Mesenchymal stem cell (in vitro differentiated cells and primary cell): ENCODE measurements around the gene KRT24.
A peak's percentile ranks its signal among the peaks of the same experiment; 100 is the strongest.

Source experiments
- DNase-seq: peaks from one replicate; pipeline ENCODE4 v3.0.0-alpha.2; 2013
- H2AFZ ChIP-seq: one replicate; pipeline ENCODE4 v1.6.1; 2013; ENCODE audit warnings: low read depth, mild to moderate bottlenecking, control low read depth, inconsistent platforms, low read length, moderate library complexity
- H2AK5ac ChIP-seq: 2 replicates; pipeline ENCODE4 v1.6.1; 2013; ENCODE audit warnings: low read length, moderate library complexity, mild to moderate bottlenecking, inconsistent platforms; ENCODE audit not compliant: severe bottlenecking
- H2BK120ac ChIP-seq: one replicate; pipeline ENCODE4 v1.6.1; 2013; ENCODE audit warnings: low read depth, mild to moderate bottlenecking, inconsistent platforms, low read length, moderate library complexity
- H2BK12ac ChIP-seq, 2 experiments: one replicate each; pipeline ENCODE4 v1.6.1; 2013; ENCODE audit warnings: inconsistent platforms in 2 of 2, low read length in 2 of 2, mild to moderate bottlenecking in 2 of 2, moderate library complexity in 2 of 2, control low read depth in 1 of 2
- H2BK15ac ChIP-seq: one replicate; pipeline ENCODE4 v1.6.1; 2013; ENCODE audit warnings: mild to moderate bottlenecking, low read depth, inconsistent platforms; ENCODE audit not compliant: poor library complexity, severe bottlenecking
- H2BK5ac ChIP-seq: 2 replicates; pipeline ENCODE4 v1.6.1; 2013; ENCODE audit warnings: low read depth, mild to moderate bottlenecking, low read length, control low read depth, inconsistent platforms; ENCODE audit not compliant: poor library complexity, severe bottlenecking
- H3K14ac ChIP-seq, 2 experiments: one replicate each; pipeline ENCODE4 v1.6.1; 2013; ENCODE audit warnings: inconsistent platforms in 2 of 2, low read length in 2 of 2, control low read depth in 1 of 2, mild to moderate bottlenecking in 1 of 2, moderate library complexity in 1 of 2
- H3K18ac ChIP-seq, 2 experiments: one replicate each; pipeline ENCODE4 v1.6.1; 2013; ENCODE audit warnings: inconsistent platforms in 2 of 2, low read length in 2 of 2, control low read depth in 1 of 2, low read depth in 1 of 2, mild to moderate bottlenecking in 1 of 2
- H3K23ac ChIP-seq, 2 experiments: one replicate each; pipeline ENCODE4 v1.6.1; 2013; ENCODE audit warnings: inconsistent platforms in 2 of 2, low read length in 2 of 2, mild to moderate bottlenecking in 2 of 2, moderate library complexity in 2 of 2, control low read depth in 1 of 2
- H3K27ac ChIP-seq: 2 replicates; pipeline ENCODE4 v1.5.1; 2013; ENCODE audit warnings: mild to moderate bottlenecking, moderate library complexity, low read length, control low read depth, inconsistent platforms; ENCODE audit not compliant: poor library complexity, severe bottlenecking
- H3K27me3 ChIP-seq, 2 experiments: 2 replicates each; pipeline versions ENCODE4 v1.6.1 to v1.7.0; 2013; ENCODE audit warnings: low read length in 2 of 2, mild to moderate bottlenecking in 2 of 2, moderate library complexity in 2 of 2, control low read depth in 1 of 2, inconsistent platforms in 1 of 2; ENCODE audit not compliant: control insufficient read depth in 1 of 2, insufficient read depth in 1 of 2
- H3K36me3 ChIP-seq, 2 experiments: 2 replicates each; pipeline versions ENCODE4 v1.6.1 to v1.7.0; 2013; ENCODE audit warnings: low read length in 2 of 2, control low read depth in 1 of 2, inconsistent platforms in 1 of 2, low read depth in 1 of 2, mild to moderate bottlenecking in 1 of 2; ENCODE audit not compliant: insufficient read depth in 2 of 2, control insufficient read depth in 1 of 2
- H3K4ac ChIP-seq, 2 experiments: one replicate each; pipeline ENCODE4 v1.6.1; 2013; ENCODE audit warnings: inconsistent platforms in 2 of 2, low read length in 2 of 2, mild to moderate bottlenecking in 2 of 2, moderate library complexity in 2 of 2, control low read depth in 1 of 2, low read depth in 1 of 2
- H3K4me1 ChIP-seq: 2 replicates; pipeline ENCODE4 v1.6.1; 2013; ENCODE audit warnings: low read depth, low read length, control low read depth; ENCODE audit not compliant: control insufficient read depth, insufficient read depth
- H3K4me2 ChIP-seq: 2 replicates; pipeline ENCODE4 v1.6.1; 2013; ENCODE audit warnings: low read length, mild to moderate bottlenecking, inconsistent platforms; ENCODE audit not compliant: poor library complexity, severe bottlenecking
- H3K4me3 ChIP-seq, 2 experiments: 2 replicates each; pipeline versions ENCODE4 v1.5.1 to v1.7.0; 2013; ENCODE audit warnings: low read length in 2 of 2, mild to moderate bottlenecking in 2 of 2, control low read depth in 1 of 2, low read depth in 1 of 2; ENCODE audit not compliant: insufficient read depth in 1 of 2
- H3K79me1 ChIP-seq: replicated peaks from 2 replicates; pipeline ENCODE4 v1.6.1; 2013; ENCODE audit warnings: mild to moderate bottlenecking, control low read depth, low read length, inconsistent platforms; ENCODE audit not compliant: poor library complexity, severe bottlenecking
- H3K9ac ChIP-seq: 2 replicates; pipeline ENCODE4 v1.7.0; 2013; ENCODE audit warnings: mild to moderate bottlenecking, low read length, moderate library complexity
- H3K9me3 ChIP-seq: 2 replicates; pipeline ENCODE4 v1.7.0; 2013; ENCODE audit warnings: mild to moderate bottlenecking, low read length; ENCODE audit not compliant: control insufficient read depth
- H4K8ac ChIP-seq: one replicate; pipeline ENCODE4 v1.6.1; 2013; ENCODE audit warnings: inconsistent platforms, mild to moderate bottlenecking, low read length, moderate library complexity
- H4K91ac ChIP-seq: one replicate; pipeline ENCODE4 v1.6.1; 2013; ENCODE audit warnings: mild to moderate bottlenecking, low read length, inconsistent platforms
- WGBS: methylation state at CpG from one replicate; pipeline ENCODE4 v1.1.7; 2013; ENCODE audit warnings: mixed read lengths; 5-methylcytosine and 5-hydroxymethylcytosine counted together

The KRT24 gene

GRCh38 chr17:40671282-40671681, 32.3 kb downstream of the KRT24 start:
- no peak overlapping the region for H3K4ac ChIP-seq
- H4K91ac ChIP-seq, result no peak overlapping the region
- H3K4me3 ChIP-seq, result no peak overlapping the region
- H3K27me3 ChIP-seq, result peaks cover 0 to 17% of the 10 kb centered on the region in 2 experiments
- H3K36me3 ChIP-seq, result no peaks in the 10 kb centered on the region
- H3K18ac ChIP-seq, result no peak overlapping the region
- no peak overlapping the region for H4K8ac ChIP-seq
- H2AFZ ChIP-seq, result no peak overlapping the region
- H3K23ac ChIP-seq, result no peak overlapping the region
- DNase-seq, result no peak
- WGBS, result 66% methylated on average over 4 of the region's 4 CpGs
- H3K9me3 ChIP-seq, result no peaks in the 10 kb centered on the region
- no peak overlapping the region for H3K14ac ChIP-seq
- H3K4me1 ChIP-seq, result peaks cover 4% of the 10 kb centered on the region
- no peak overlapping the region for H3K4me2 ChIP-seq
- no peaks in the 10 kb centered on the region for H3K79me1 ChIP-seq
- no peak overlapping the region for H2BK5ac ChIP-seq
- no peak overlapping the region for H3K9ac ChIP-seq
- H3K27ac ChIP-seq, result no peak overlapping the region
- no peak overlapping the region for H2BK120ac ChIP-seq
- H2BK15ac ChIP-seq, result no peak overlapping the region
- H2AK5ac ChIP-seq, result no peak overlapping the region
- H2BK12ac ChIP-seq, result no peak overlapping the region

- H3K4me2 ChIP-seq, result no peak overlapping the region
- H3K4ac ChIP-seq, result no peak overlapping the region
- peaks cover 6% of the 10 kb centered on the region for H3K4me1 ChIP-seq
- no peak overlapping the region for H4K91ac ChIP-seq
- H2BK5ac ChIP-seq, result no peak overlapping the region
- H2BK120ac ChIP-seq, result no peak overlapping the region
- no peaks in the 10 kb centered on the region for H3K79me1 ChIP-seq
- H4K8ac ChIP-seq, result no peak overlapping the region
- H3K18ac ChIP-seq, result no peak overlapping the region
- H2BK15ac ChIP-seq, result no peak overlapping the region
- no peak overlapping the region for H3K23ac ChIP-seq
- H2AK5ac ChIP-seq, result no peak overlapping the region
- no peak overlapping the region for H3K9ac ChIP-seq
- H3K36me3 ChIP-seq, result no peaks in the 10 kb centered on the region
- peak overlapping the region; percentile 79 for H3K27ac ChIP-seq
- H3K4me3 ChIP-seq, result no peak overlapping the region
- no peak overlapping the region for H2AFZ ChIP-seq
- H3K14ac ChIP-seq, result no peak overlapping the region
- peaks cover 0 to under 1% of the 10 kb centered on the region in 2 experiments for H3K27me3 ChIP-seq
- H2BK12ac ChIP-seq, result no peak overlapping the region
- no peaks in the 10 kb centered on the region for H3K9me3 ChIP-seq
- DNase-seq, result no peak
Measured at GRCh38 chr17:40666331-40666730, 37.2 kb downstream of the KRT24 start.

- Histone ChIP-seq H3K27ac (peak within 1 kb of the TSS; percentile 1), H3K18ac (no peak within 1 kb of the TSS), H3K9ac (peak within 1 kb of the TSS; percentile 82), H4K8ac (no peak within 1 kb of the TSS), H3K4me3 (peak within 1 kb of the TSS in 1 of 2 experiments; percentile 70), H2BK5ac (no peak within 1 kb of the TSS), H3K4me1 (peaks cover 6% of the 10 kb centered on the region), H2BK12ac (no peak within 1 kb of the TSS), H3K4ac (no peak within 1 kb of the TSS), H3K27me3 (no peaks in the 10 kb centered on the region), H2BK15ac (peak within 1 kb of the TSS; percentile 23), H2AK5ac (peak within 1 kb of the TSS; percentile 18), H2AFZ (no peak within 1 kb of the TSS), H2BK120ac (no peak within 1 kb of the TSS), H3K79me1 (no peaks in the 10 kb centered on the region), H3K36me3 (no peaks in the 10 kb centered on the region), H3K14ac (no peak within 1 kb of the TSS), H3K9me3 (no peaks in the 10 kb centered on the region), H3K23ac (no peak within 1 kb of the TSS), H3K4me2 (peak within 1 kb of the TSS; percentile 44), H4K91ac (no peak within 1 kb of the TSS)
- no peak for DNase-seq
- 15% methylated on average over 9 of the region's 12 CpGs for WGBS
Measured at GRCh38 chr17:40664582-40665333, 38.8 kb downstream of the KRT24 start, which contains the start of gene KRT222. Gene KRT222, minus strand, starts transcription at chr17:40665177. Its CDS starts 78 bp downstream, at chr17:40665099.

GRCh38 chr17:40663252-40663651, 40.3 kb downstream of the KRT24 start:
- WGBS, result 81% methylated on average over 2 of the region's 3 CpGs
- no peak overlapping the region for H2AFZ ChIP-seq
- no peak overlapping the region for H2BK120ac ChIP-seq
- no peaks in the 10 kb centered on the region for H3K36me3 ChIP-seq
- no peak overlapping the region for H3K4me3 ChIP-seq
- peaks cover 6% of the 10 kb centered on the region for H3K4me1 ChIP-seq
- no peak overlapping the region for H3K27ac ChIP-seq
- H4K8ac ChIP-seq, result no peak overlapping the region
- no peak overlapping the region for H2BK15ac ChIP-seq
- no peaks in the 10 kb centered on the region for H3K27me3 ChIP-seq
- H3K9me3 ChIP-seq, result no peaks in the 10 kb centered on the region
- H3K9ac ChIP-seq, result no peak overlapping the region
- no peak overlapping the region for H2BK5ac ChIP-seq
- no peak overlapping the region for H3K18ac ChIP-seq
- no peak overlapping the region for H3K14ac ChIP-seq
- H3K79me1 ChIP-seq, result no peaks in the 10 kb centered on the region
- no peak overlapping the region for H3K4ac ChIP-seq
- peak overlapping the region in 1 of 2 experiments; percentile 60 for H3K23ac ChIP-seq
- no peak overlapping the region for H4K91ac ChIP-seq
- peak overlapping the region; percentile 73 for H2AK5ac ChIP-seq
- no peak overlapping the region for H3K4me2 ChIP-seq
- H2BK12ac ChIP-seq, result no peak overlapping the region
- DNase-seq, result no peak
